Left forelimb (tissue), 1 donor: ENCODE measurements around the gene HDC.

ENCODE experiments used
- DNase-seq: peaks from one replicate; pipeline ENCODE4 v3.0.0-alpha.2; 2018; ENCODE audit warnings: low spot score

HDC gene

GRCh38 chr15:50252556-50252955 is 13.0 kb downstream of the HDC start:
- no peak for DNase-seq

- no peak for DNase-seq
Observed at GRCh38 chr15:50251638-50252182, 13.8 kb downstream of the HDC start.

GRCh38 chr15:50250760-50251394 is 14.6 kb downstream of the HDC start:
- DNase-seq: no peak

GRCh38 chr15:50249704-50250103 is 15.8 kb downstream of the HDC start:
- DNase-seq: no peak

GRCh38 chr15:50248994-50249582 is 16.4 kb downstream of the HDC start:
- DNase-seq: no peak

GRCh38 chr15:50247819-50248655 is 17.5 kb downstream of the HDC start:
- no peak for DNase-seq

GRCh38 chr15:50246631-50247030 is 18.9 kb downstream of the HDC start:
- DNase-seq: no peak

- no peak for DNase-seq
Observed at GRCh38 chr15:50244959-50245624, 20.4 kb downstream of the HDC start.

GRCh38 chr15:50244153-50244552 is 21.4 kb downstream of the HDC start:
- DNase-seq: no peak

GRCh38 chr15:50241684-50242450 is 23.7 kb downstream of the HDC start:
- no peak for DNase-seq

GRCh38 chr15:50238255-50238654 is 27.3 kb downstream of the HDC start:
- no peak for DNase-seq

- no peak for DNase-seq
Observed at GRCh38 chr15:50236433-50236832, 29.1 kb downstream of the HDC start.

- no peak for DNase-seq
Observed at GRCh38 chr15:50235794-50236193, 29.7 kb downstream of the HDC start.

- DNase-seq: no peak
Observed at GRCh38 chr15:50234764-50235163, 30.8 kb downstream of the HDC start.

GRCh38 chr15:50233192-50233736 is 32.3 kb downstream of the HDC start:
- no peak for DNase-seq

GRCh38 chr15:50232791-50233190 is 32.7 kb downstream of the HDC start:
- DNase-seq: no peak

- DNase-seq: no peak
Observed at GRCh38 chr15:50231761-50232160, 33.8 kb downstream of the HDC start.

- DNase-seq: no peak
Observed at GRCh38 chr15:50229336-50229735, 36.2 kb downstream of the HDC start.

- DNase-seq: no peak
Observed at GRCh38 chr15:50228866-50229265, 36.7 kb downstream of the HDC start.

- no peak for DNase-seq
Observed at GRCh38 chr15:50227076-50227475, 38.5 kb downstream of the HDC start.

GRCh38 chr15:50225938-50226337 is 39.6 kb downstream of the HDC start:
- DNase-seq: no peak
